Cardiac muscle cell (in vitro differentiated cells and primary cell): ENCODE data around the gene STPG2. TPM values are rescaled to one million over a fixed set of nuclear protein-coding genes. Genes with fewer than 3 reads are reported as not detected.

Experiments
- DNase-seq, 2 donors: peaks; one replicate each; pipeline versions ENCODE4 v3.0.0 to v3.0.0-alpha.2; 2010 to 2017; ENCODE audit warnings: low read depth in 1 of 2, low spot score in 1 of 2
- H3K27ac ChIP-seq: fragments of 200-600 bp; sonication (generic); 2 replicates; pipeline ENCODE4 v1.5.1; 2016
- H3K27me3 ChIP-seq: fragments of 200-600 bp; sonication (generic); 2 replicates; pipeline ENCODE4 v1.6.0; 2016; ENCODE audit warnings: control low read depth
- H3K36me3 ChIP-seq: fragments of 200-600 bp; sonication (generic); 2 replicates; pipeline ENCODE4 v1.5.1; 2016; ENCODE audit warnings: control low read depth
- H3K4me1 ChIP-seq: fragments of 200-600 bp; sonication (generic); 2 replicates; pipeline ENCODE4 v1.8.1; 2017; ENCODE audit warnings: low read depth, mild to moderate bottlenecking, mixed run types
- H3K4me3 ChIP-seq: fragments of 200-600 bp; sonication (generic); 2 replicates; pipeline ENCODE4 v1.5.1; 2016; ENCODE audit warnings: mild to moderate bottlenecking
- H3K9me3 ChIP-seq: fragments of 200-600 bp; sonication (generic); 2 replicates; pipeline ENCODE4 v1.5.1; 2017; ENCODE audit warnings: low read depth, mild to moderate bottlenecking, control low read depth
- polyA plus RNA-seq: library from polyadenylated mRNA; unstranded; fragments of >200 nt; fragmentation: Nextera tagmentation; extraction: Ambion mirVana; gene quantifications from 2 replicates; pipeline ENCODE4 v1.2.1, GENCODE V29; 2016
- total RNA-seq: library from RNA; depleted of rRNA; stranded (reverse); fragments of >200 nt; gene quantifications from 2 replicates; pipeline ENCODE4 v1.2.3, GENCODE V29; 2016
- TF ChIP-seq, protein P1 (sequence below): IDR thresholded peaks from 2 replicates; pipeline ENCODE4 v1.5.1; 2012; ENCODE audit warnings: low read depth, mild to moderate bottlenecking, low read length

The STPG2 gene
- total and polyA plus RNA-seq, 2 experiments from 2014 or later: 0.20 to 0.30 TPM

GRCh38 chr4:98113012-98113411, 30.3 kb downstream of the STPG2 start:
- H3K4me1 ChIP-seq: no peaks in the 10 kb centered on the region
- no peaks in the 10 kb centered on the region for H3K36me3 ChIP-seq
- TF ChIP-seq, protein P1, sequence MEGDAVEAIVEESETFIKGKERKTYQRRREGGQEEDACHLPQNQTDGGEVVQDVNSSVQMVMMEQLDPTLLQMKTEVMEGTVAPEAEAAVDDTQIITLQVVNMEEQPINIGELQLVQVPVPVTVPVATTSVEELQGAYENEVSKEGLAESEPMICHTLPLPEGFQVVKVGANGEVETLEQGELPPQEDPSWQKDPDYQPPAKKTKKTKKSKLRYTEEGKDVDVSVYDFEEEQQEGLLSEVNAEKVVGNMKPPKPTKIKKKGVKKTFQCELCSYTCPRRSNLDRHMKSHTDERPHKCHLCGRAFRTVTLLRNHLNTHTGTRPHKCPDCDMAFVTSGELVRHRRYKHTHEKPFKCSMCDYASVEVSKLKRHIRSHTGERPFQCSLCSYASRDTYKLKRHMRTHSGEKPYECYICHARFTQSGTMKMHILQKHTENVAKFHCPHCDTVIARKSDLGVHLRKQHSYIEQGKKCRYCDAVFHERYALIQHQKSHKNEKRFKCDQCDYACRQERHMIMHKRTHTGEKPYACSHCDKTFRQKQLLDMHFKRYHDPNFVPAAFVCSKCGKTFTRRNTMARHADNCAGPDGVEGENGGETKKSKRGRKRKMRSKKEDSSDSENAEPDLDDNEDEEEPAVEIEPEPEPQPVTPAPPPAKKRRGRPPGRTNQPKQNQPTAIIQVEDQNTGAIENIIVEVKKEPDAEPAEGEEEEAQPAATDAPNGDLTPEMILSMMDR: peak; percentile 26
- DNase-seq: peak; percentile 44 to 48
- H3K4me3 ChIP-seq: no peak overlapping the region
- H3K27ac ChIP-seq: no peak overlapping the region
- H3K27me3 ChIP-seq: no peaks in the 10 kb centered on the region
- H3K9me3 ChIP-seq: no peaks in the 10 kb centered on the region

DNA sequence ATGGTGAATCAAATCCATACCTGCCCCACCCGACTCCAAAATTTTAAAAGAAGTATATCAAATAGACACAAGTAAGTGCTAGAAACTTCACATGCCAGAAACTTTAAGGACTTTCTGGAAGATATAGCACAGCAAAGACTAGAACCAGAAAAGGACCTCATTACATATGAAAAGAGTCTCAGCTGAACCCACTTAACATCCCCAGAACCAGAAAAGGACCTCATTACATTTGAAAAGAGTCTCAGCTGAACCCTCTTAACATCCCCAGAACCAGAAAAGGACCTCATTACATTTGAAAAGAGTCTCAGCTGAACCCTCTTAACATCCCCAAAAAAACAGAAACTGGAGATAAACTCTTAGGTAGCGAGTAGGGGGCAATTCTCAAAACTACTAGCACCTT, 32.3 kb downstream of the STPG2 start:
- no peaks in the 10 kb centered on the region for H3K27me3 ChIP-seq
- H3K4me3 ChIP-seq: no peak overlapping the region
- no peaks in the 10 kb centered on the region for H3K9me3 ChIP-seq
- no peak for DNase-seq
- H3K27ac ChIP-seq: no peak overlapping the region
- H3K4me1 ChIP-seq: no peaks in the 10 kb centered on the region
- H3K36me3 ChIP-seq: no peaks in the 10 kb centered on the region
- TF ChIP-seq, protein P1: no peak

GRCh38 chr4:98110214-98110613, 33.1 kb downstream of the STPG2 start:
- Histone ChIP-seq H3K4me1 (no peaks in the 10 kb centered on the region), H3K36me3 (no peaks in the 10 kb centered on the region), H3K27me3 (no peaks in the 10 kb centered on the region), H3K27ac (no peak overlapping the region), H3K9me3 (no peaks in the 10 kb centered on the region), H3K4me3 (no peak overlapping the region)
- no peak for DNase-seq
- TF ChIP-seq, protein P1: no peak

DNA sequence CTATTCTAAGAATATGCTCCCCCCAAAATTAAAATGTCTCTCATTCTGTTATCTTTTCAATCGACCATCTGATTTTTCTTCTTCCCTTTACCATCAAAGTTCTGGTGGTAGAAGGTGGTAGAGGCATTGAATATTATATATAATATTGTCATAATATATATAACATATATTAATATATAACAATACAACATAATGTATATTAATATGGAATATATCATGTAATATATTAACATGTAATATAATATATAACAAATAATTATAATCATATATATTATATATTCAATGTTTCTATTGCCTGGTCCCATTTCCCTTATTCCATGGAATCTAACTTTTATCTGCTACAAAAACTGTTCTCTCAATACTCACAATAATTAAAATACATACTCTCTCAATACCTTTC, 40.6 kb downstream of the STPG2 start:
- no peaks in the 10 kb centered on the region for H3K4me1 ChIP-seq
- no peaks in the 10 kb centered on the region for H3K36me3 ChIP-seq
- TF ChIP-seq, protein P1: no peak
- no peak overlapping the region for H3K4me3 ChIP-seq
- H3K27ac ChIP-seq: no peak overlapping the region
- DNase-seq: no peak
- no peaks in the 10 kb centered on the region for H3K27me3 ChIP-seq
- no peaks in the 10 kb centered on the region for H3K9me3 ChIP-seq

GRCh38 chr4:98101988-98102387, 41.3 kb downstream of the STPG2 start:
- H3K4me1 ChIP-seq: no peaks in the 10 kb centered on the region
- H3K36me3 ChIP-seq: no peaks in the 10 kb centered on the region
- TF ChIP-seq, protein P1: no peak
- no peak overlapping the region for H3K27ac ChIP-seq
- no peak for DNase-seq
- H3K9me3 ChIP-seq: no peaks in the 10 kb centered on the region
- H3K27me3 ChIP-seq: no peaks in the 10 kb centered on the region
- no peak overlapping the region for H3K4me3 ChIP-seq

DNA sequence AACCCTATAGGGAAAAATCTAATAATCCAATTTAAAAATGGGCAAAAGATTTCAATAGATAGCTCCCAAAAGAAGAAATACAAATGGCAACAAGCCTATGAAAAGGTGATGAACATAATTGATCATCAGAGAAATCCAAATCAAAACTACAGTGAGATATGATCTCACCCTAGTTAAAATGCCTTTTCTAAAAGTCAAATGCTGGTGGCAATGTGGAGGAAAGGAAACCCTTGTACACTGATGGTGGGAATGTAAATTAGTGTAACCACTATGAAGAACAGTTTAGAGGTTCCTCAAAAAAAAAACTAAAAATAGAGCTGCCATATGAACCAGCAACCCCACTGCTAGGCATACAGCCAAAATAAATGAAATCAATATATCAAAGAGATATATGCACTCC, 44.5 kb downstream of the STPG2 start:
- no peaks in the 10 kb centered on the region for H3K36me3 ChIP-seq
- DNase-seq: no peak
- H3K27ac ChIP-seq: no peak overlapping the region
- TF ChIP-seq, protein P1: no peak
- H3K9me3 ChIP-seq: no peaks in the 10 kb centered on the region
- no peaks in the 10 kb centered on the region for H3K27me3 ChIP-seq
- no peaks in the 10 kb centered on the region for H3K4me1 ChIP-seq
- H3K4me3 ChIP-seq: no peak overlapping the region
